GM18861 (cell line): ENCODE results near the gene CTDSP1.

Experiments used
- ATAC-seq: cut with Tn5 transposase; IDR thresholded peaks from one replicate; pipeline ENCODE4 v1.9.1; 2021; ENCODE audit not compliant: unreplicated experiment

Gene CTDSP1, protein sequence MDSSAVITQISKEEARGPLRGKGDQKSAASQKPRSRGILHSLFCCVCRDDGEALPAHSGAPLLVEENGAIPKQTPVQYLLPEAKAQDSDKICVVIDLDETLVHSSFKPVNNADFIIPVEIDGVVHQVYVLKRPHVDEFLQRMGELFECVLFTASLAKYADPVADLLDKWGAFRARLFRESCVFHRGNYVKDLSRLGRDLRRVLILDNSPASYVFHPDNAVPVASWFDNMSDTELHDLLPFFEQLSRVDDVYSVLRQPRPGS

DNA sequence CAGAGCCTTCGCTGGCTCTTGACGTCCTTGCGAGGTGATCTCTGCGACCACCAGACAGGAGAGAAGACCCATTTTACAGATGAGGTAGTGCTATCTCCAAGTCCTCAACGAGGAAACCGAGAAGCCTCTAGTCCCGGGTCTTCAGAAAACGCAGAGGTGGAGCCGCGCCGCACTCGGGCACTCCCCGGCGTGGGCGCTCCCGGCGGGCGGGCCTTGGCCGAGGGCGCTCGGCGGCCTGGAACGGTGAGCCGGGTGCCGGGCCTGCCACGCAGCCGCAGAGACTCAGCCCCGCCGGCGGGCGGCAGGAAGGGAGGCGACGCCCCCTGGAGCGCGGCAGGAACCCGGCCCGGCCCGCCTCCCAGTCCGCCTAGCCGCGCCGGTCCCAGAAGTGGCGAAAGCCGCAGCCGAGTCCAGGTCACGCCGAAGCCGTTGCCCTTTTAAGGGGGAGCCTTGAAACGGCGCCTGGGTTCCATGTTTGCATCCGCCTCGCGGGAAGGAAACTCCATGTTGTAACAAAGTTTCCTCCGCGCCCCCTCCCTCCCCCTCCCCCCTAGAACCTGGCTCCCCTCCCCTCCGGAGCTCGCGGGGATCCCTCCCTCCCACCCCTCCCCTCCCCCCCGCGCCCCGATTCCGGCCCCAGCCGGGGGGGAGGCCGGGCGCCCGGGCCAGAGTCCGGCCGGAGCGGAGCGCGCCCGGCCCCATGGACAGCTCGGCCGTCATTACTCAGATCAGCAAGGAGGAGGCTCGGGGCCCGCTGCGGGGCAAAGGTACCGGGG, at the start of gene CTDSP1:
Gene CTDSP1, plus strand, starts transcription at position 478 of the 776 bp plus-strand sequence. Its CDS starts 223 bp downstream, at position 701.
- ATAC-seq, result peak; percentile 34

DNA sequence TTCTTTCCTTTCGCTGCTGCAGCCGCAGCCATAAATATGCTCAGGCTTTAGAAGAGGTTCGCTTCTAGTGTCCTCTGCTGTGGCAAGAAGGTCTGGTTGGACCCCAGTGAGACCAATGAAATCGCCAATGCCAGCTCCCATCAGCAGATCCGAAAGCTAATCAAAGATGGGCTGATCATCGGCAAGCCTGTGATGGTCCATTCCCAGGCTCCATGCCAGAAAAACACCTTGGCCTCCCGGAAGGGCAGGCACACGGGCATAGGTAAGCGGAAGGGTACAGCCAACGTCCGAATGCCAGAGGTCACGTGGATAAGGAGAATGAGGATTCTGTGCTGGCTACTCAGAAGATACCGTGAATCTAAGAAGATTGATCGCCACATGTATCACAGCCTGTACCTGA, 45.6 kb upstream of the CTDSP1 start:
- no peak for ATAC-seq

DNA sequence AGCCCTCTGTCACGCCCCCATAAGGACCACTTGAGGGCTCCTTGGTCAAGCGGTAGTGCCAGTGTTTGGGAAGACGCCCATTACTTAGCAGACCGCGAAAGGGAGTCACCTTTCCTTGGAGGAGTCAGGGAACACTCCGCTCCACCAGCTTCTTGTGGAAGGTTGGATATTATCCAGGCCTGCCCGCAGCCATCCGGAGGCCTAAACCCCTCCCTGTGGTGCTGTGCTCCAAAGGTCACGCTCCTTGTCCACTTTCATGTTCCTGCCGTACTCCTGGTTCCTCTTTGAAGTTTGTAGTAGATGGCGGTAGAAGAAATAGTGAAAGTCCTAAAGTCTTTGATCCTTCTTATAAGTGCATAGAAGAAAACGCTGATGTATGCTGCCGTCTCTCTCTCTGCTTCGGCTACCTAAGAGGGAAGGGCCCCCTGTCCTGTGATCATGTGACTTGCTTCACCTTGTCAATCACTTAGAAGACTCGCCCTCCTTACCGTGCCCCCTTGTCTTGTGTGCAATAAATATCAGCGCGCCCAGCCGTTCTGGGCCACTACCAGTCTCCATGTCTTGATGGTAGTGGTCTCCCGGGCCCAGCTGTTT, 44.7 kb upstream of the CTDSP1 start:
- no peak for ATAC-seq

DNA sequence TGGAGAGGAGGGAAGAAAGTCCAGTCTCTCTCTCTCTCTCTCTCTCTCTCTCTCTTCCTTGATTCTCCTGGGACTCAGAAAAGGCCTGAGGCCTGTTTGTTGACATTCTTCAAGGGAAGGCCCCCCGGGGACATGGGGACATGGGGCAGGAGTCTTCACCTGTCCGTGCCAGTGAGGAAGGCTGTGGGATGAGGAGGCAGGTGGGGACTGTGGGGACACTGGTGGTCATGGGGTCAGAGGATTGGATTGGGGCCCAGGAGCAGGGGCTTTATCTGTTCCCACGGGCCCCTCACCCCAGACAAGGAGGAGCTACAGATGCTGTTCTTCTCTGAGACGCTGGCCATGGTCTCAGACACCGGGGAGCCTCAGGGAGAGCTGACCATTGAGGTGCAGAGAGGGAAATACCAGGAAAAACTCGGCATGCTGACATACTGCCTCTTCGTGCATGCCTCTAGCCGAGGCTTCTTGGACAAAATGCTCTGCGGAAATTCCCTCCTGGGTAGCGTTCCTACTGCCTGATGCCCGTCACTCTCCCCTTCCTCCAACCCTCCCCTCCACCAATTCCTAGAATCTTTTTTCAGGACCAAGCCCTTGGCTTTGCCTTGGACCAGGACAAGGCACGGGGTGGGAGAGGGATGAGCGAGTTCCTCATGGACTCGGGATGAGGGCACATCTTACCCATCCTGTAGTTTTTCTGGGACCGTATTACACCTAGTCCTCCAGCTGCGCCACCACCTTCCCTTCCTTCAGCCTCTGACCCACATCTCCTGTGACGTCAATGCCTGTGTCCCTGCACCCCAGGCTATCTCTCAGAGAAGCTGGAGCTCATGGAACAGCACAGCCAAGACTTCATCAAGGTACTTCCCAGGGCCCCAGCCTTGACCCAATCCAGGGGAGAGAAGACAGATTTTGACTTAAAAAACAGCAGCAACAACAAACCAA, 42.2 kb upstream of the CTDSP1 start:
- no peak for ATAC-seq

DNA sequence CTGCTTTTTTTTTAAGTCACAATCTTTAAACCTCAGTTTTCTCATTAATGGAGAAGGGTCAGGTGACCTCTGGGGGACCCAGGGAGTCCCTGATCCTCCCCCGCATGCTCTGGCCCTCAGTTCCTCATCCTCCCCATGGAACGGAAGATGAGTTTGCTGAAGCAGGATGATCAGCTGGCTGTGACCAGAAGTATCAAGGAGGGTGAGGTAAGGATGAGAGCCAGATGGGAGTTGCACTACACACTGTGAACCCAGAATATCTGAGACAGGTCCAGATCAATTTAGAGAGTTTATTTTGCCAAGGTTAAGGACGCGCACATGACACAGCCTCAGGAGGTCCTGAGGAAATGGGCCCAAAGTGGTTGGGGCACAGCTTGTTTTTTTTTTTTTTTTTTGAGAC, 39.2 kb upstream of the CTDSP1 start:
- ATAC-seq, result no peak

DNA sequence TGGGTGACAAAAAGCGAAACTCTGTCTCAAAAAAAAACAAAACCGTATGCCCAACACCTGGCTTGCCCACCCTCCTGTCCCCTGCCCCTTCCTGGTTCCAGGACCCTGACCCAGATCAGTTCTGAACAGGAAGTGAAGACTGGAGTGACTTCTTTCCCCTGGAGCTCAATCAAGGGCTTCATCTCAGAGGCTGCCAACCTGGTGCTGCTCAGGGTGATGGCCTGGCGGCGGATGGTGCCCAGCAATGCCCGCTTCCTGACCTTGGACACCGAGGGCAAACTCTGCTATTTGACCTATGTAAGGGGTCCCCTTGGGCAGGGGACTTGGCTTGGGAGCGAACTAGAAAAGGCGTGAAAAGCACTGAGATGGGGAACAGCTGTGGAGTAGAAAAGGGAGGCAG, 37.1 kb upstream of the CTDSP1 start:
- no peak for ATAC-seq

DNA sequence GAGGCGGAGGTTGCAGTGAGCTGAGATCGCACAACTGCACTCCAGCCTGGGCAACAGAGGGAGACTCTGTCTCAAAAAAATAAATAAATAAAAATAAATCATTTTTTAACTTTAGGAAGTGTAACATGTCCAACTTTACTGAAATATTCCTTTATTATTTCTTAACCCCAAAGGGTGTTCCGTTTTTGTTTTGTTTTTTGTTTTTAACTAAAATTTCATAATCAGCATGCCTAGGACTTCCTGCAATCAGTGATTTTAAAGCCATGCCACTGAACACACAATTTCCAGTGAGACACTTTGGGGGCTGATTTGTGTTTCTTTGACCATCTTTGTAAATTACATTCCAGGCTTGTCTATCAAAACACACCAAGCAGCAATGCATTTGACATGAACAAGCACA, 35.9 kb upstream of the CTDSP1 start:
- no peak for ATAC-seq

DNA sequence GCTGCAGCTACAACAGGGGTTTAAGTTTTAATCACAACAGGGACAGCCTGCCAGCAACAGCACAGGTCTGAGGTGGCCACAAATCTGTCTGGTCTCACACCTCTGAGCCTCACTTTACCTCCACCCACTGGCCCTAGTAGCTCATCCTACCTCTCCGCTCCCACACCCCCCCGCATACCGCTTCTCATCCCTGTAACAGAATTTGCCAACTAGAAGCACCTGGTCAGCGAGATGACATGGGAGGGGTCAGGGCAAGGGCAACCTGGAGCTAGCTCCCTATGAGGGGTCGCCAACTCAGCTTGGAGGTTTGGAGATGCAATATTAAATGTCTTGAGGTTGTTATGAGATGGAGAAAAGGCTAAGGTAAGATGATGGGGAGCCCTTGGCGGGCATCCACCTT, 35.5 kb upstream of the CTDSP1 start:
- ATAC-seq, result no peak

DNA sequence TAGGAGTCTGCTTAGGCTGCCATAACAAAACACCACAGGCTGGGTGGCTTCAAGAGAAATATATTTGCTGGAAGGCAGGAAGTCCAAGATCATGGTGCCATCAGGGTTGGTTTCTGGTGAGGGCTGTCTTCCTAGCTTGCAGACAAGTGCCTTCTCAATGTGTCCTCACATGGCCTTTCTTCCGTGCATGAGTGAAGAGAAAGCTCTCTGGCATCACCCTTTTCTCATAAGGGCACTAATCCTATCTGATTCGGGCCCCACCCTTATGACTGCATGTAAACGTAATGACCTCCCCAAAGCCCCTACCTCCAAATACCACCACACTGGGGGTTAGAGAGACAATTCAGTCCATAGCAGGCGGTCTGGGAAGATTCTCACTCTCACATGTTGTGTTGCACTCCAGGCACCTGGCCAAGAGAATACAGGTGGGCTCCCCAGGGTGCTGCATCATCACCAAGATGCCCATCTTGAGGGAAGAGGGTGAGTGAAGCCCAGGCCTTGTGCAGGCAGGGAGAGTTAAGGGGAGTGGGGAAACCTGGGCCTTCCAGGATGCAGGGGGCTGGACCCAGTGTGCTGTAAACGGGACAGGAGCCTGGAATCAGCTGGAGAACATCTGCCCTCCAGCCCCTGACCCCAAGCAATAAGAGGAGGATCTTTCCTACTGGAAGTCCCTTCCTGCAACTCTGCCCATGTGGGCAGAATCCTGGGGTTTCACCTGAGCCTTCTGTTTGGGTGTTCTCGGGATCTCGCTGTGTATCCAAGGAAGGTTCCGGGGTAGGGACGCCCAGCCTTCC, 32.9 kb upstream of the CTDSP1 start:
- ATAC-seq, result no peak

DNA sequence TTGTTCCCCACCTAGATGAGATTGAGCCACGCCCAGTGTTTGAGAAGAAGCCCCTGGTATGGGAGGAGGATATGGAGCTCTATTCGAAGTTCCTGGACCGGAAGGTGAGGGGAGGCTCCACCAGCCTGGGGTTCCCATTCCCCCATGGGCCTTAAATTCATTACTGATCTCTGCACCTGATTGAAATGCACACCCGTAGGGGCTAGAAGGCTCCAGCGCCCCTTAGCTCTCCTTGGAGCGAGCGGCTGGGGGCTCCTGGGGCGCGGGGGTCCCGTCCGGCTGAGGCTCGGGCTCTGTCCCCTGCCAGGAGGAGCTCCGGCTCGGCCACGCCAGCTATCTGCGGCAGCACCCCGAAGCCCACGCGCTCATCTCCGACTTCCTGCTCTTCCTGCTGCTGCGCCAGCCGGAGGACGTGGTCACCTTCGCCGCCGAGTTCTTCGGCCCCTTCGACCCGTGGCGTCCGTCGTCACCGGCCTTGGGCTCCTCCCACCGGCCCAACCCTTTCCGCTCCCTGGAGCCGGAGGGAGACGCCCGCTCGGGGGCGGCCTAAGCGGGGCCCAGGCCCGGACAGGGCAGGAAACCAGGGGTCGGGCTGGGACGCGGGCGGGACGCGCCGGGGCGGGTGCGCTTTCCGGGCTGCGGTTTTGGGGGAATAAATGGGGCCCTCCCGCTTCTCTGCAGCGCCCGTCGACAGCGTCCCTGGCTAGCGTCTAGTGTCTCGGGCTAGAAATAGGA, 32.1 kb upstream of the CTDSP1 start:
- peak; percentile 91 for ATAC-seq

DNA sequence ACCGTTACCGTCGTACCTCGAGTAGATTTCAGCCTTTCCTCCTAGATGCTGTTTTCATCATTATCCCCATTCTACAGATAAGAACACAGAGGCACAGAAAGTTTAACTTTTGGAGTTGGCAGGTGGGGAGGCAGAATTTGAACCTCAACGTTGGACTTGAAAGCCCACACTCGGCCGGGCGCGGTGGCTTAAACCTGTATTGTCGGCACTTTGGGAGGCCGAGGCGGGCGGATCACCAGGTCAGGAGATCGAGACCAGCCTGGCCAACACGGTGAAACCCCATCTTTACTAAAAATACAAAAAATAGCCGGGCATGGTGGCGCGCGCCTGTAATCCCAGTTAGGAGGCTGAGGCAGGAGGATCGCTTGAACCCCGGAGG, 31.5 kb upstream of the CTDSP1 start:
- ATAC-seq, result no peak

DNA sequence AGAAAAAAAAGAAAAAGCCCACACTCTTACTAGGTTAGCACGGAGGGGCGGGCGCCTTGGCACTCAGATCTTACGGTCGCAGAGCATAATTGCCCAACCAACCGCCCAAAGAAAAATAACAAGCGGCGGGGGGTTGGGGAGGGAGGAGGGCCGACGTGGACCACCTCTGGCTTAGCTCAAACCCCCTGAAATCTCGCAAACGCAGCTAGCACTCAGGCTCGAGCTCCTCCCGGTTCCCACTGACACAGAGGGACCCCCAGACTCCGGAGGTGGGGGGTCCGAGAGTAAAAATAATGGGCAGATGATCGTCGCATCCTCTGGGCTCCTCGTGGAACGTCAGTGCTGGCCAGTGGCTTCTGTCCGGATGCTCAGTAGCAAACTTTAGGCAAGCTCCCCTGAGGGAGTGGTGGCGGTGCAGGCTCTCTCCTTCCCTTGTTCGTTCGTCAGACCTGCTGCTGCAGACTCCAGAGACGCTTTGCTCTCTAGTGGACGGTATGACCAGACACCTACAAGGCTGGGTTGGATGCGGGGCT, 31.0 kb upstream of the CTDSP1 start:
- ATAC-seq, result no peak

DNA sequence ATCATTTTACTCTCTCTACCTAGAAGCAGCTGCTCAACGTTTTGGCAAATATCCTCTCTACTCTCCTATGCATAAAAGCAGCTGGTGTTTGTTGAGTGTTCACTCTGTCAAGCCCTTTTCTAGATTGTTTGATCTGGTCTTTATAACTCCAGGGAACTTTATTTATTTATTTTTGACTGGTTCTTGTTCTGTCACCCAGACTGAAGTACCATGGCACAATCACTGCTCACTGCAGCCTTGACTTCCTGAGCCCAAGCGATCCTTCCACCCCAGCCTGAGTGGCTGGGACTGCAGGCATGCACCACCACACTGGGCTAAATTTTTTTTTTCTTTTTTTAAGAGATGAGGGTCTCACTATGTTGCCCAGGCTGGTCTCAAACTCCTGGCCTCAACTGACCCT, 30.3 kb upstream of the CTDSP1 start:
- ATAC-seq, result no peak

DNA sequence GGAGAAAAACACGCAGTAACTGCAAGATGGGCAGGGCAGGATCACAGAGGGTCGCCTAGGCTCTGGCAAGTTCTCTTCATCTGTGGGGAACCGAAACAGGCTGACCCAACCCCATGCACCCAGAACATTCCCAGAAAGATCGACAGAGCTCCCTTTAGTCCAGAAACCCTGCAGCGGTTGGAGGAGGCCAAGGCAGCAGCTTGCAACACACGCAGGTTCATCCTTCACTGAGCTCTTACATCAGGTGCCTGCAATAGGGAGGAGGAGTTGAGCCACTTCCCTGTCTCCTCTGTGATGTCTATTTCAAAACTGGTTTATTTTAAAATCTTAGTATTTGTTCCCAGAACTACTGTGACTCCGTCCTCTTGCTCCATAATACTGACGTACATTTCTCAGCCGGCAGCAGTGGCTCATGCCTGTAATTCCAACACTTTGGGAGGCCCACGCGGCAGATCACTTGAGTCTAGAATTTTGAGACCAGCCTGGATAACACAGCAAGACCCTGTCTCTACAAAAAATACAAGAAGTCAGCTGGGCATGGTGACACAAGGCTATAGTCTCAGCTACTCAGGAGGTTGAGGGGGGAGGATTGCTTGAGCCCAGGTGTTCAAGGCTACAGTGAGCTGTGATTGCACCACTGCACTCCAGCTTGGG, 29.1 kb upstream of the CTDSP1 start:
- no peak for ATAC-seq

DNA sequence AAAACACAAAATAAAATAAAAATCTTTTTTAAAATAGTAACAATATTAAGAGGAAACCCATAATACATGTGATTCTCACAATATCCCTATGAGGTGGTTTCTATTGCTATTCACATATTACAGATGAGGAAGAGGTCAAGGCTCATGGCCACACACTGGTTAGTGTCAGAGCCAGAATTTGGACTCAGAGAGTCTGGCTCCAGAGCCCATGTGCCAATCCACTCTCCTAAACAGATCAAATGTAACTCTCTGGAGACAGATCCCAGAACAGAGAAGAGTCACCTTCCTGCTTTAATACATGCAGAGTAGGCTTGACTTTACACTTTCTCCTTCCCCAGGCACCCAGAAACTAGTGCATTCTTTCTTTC, 27.7 kb upstream of the CTDSP1 start:
- no peak for ATAC-seq

DNA sequence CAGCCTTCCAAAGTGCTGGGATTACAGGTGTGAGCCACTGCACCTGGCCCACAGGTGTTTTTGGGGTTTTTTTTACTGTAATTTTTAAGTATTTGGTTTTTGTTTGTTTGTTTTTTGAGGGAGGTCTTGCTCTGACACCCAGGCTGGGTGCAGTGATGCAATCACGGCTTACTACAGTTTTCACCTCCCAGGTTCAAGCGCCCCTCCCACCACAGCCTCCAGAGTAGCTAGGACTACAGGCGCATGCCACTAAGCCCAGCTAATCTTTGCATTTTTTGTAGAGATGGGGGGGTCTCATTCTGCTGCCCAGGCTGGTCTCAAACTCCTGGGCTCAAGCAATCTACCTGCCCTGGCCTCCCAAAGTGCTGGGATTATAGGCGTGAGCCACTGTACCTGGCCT, 24.9 kb upstream of the CTDSP1 start:
- no peak for ATAC-seq

DNA sequence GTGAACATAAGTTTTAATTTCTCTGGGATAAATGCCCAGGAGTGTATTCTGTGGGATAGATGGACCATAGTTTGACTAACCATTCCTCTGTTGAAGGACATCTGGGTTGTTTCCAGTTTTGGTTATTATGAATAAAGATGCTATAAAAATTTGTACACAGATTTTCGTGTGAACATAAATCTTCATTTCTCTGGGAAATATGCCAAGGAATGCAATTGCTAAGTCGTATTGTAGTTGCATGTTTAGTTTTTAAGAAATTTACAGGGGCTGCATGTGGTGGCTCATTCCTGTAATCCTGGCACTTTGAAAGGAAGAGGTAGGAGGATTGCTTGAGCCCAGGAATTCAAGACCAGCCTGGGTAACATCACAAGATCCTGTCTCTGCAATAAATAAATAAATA, 24.5 kb upstream of the CTDSP1 start:
- no peak for ATAC-seq

DNA sequence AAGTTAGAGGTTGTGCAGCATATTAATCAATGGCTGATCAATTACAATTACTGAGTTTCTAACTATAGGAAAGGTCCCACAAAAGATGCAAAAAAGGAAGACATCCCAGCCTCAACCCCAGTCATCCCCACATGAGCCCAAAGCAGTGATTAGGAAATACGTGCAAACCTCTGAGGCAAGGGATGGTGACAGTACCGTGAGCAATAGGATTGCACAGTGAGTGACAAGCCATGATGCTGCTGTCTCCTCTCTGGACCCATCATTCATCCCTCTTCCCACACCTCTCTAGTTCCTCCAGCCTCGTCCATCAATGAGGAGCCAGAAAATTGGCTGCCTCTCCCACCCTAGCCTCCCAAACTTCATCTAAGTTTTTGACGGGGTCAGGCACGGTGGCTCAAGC, 21.6 kb upstream of the CTDSP1 start:
- ATAC-seq, result no peak

DNA sequence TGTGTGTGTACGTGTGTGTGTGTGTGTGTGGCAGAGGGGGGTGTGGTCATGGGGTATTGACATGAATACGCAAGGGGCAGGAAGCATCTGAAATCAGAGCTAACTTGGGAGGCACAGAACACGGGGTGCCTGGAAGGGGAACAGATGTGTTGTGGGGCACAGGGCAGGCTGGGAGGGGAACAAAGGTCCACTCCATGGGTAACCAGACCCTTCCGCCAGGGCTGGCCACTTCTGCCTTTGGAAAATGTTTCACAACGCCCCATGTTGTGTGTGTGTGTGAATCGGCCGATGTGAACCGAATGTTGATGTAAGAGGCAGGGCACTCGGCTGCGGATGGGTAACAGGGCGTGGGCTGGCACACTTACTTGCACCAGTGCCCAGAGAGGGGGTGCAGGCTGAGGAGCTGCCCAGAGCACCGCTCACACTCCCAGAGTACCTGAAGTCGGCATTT, 17.7 kb upstream of the CTDSP1 start, which contains the start of gene SLC11A1:
Gene SLC11A1, plus strand, starts transcription at position 358 of the 451 bp plus-strand sequence. CDS start 96 bp downstream, outside the sequence.
- ATAC-seq, result no peak
